Vagina (tissue), 2 donors: ENCODE data around the gene DDOST.

Source experiments
- POLR2A ChIP-seq, 2 donors: fragments of 450-650 bp; IDR thresholded peaks; one replicate each; pipeline ENCODE4 v1.6.1; 2017; ENCODE audit warnings: antibody characterized with exemption in 2 of 2, mild to moderate bottlenecking in 2 of 2, moderate library complexity in 2 of 2
- POLR2AphosphoS5 ChIP-seq, 2 donors: sonication (generic); formaldehyde crosslinking; IDR thresholded peaks; one replicate each; pipeline ENCODE4 v1.9.0; 2017; ENCODE audit warnings: antibody characterized with exemption in 2 of 2, mild to moderate bottlenecking in 2 of 2, low read depth in 1 of 2; ENCODE audit not compliant: insufficient read depth in 1 of 2
- TF ChIP-seq, protein P1 (sequence below), 3 experiments: fragments of 450-650 bp in 2 of 3; fragments of 200-600 bp in 1 of 3; sonication (generic) in 1 of 3; IDR thresholded peaks; one replicate each; pipeline ENCODE4 v1.5.1; 2017 to 2019; ENCODE audit warnings: antibody characterized with exemption in 3 of 3, mild to moderate bottlenecking in 2 of 3, moderate library complexity in 2 of 3

DNA sequence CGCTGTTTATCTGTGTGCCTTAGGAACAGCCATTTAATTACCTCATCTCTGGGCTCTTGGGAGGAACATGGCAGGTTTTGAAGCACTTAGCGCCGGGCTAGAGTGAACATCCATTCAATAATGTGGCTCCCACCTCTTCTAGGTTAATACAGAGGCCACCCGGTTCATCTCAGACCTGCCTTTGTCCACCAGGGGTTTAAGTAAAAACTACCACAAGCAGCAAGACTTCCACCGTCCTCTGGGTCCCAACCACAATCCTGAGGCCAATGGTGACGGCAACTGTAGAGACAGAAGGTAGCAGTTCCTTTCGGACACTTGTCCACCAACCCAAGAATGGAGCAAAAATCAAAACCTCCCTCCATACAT lies 924 bp upstream of the DDOST start:
- TF ChIP-seq, protein P1, sequence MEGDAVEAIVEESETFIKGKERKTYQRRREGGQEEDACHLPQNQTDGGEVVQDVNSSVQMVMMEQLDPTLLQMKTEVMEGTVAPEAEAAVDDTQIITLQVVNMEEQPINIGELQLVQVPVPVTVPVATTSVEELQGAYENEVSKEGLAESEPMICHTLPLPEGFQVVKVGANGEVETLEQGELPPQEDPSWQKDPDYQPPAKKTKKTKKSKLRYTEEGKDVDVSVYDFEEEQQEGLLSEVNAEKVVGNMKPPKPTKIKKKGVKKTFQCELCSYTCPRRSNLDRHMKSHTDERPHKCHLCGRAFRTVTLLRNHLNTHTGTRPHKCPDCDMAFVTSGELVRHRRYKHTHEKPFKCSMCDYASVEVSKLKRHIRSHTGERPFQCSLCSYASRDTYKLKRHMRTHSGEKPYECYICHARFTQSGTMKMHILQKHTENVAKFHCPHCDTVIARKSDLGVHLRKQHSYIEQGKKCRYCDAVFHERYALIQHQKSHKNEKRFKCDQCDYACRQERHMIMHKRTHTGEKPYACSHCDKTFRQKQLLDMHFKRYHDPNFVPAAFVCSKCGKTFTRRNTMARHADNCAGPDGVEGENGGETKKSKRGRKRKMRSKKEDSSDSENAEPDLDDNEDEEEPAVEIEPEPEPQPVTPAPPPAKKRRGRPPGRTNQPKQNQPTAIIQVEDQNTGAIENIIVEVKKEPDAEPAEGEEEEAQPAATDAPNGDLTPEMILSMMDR (IDR thresholded peaks at IDR 0.05) = no peak
- TF ChIP-seq POLR2AphosphoS5 (IDR thresholded peaks at IDR 0.05; ENCODE audit: insufficient read depth in 1 of 2, low read depth in 1 of 2) = no peak
- no peak for TF ChIP-seq POLR2A (IDR thresholded peaks at IDR 0.05)
